HG02870 (cell line): ENCODE data around the gene RBM19.

Experiments used
- ATAC-seq: cut with Tn5 transposase; IDR thresholded peaks from one replicate; pipeline ENCODE4 v1.9.1; 2021; ENCODE audit warnings: mild to moderate bottlenecking, moderate library complexity; ENCODE audit not compliant: unreplicated experiment

RBM19 gene

DNA sequence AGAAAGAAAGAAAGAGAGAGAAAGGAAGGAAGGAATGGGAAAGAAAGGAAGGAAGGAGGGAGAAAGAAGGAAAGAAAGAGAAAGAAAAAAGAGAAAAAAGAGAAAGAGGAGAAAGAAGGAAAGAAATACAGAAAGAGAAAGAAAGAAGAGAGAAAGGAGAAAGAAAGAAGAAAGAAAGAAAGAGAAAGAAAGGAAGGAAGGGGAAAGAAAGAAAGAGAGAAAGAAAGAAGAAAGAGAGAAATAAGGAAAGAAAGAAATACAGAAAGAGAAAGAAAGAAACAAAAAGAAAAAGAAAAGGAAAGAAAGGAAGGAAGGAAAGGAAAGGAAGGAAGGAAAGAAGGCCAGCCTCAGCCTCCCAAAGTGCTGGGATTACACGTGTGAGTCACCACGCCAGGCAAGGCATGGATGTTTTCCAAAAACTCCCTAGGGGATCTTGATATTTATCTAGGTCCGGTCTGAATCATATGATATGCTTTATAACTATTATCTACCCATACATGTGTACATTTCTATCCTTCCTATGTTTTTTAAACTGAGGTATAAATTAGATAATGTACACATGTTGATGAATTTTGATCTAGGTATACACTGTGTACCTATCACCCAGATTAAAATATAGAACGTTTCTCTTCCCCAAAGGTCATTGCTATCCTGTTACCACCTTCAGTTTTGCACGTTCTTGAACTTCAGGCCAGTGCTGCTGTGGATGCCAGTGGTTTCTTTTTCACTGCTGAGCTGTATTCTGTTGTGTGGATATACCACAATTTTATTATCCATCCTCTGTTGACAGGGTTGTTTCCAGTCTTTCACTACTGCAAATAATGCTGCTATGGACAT lies 177.9 kb downstream of the RBM19 start:
- no peak for ATAC-seq

DNA sequence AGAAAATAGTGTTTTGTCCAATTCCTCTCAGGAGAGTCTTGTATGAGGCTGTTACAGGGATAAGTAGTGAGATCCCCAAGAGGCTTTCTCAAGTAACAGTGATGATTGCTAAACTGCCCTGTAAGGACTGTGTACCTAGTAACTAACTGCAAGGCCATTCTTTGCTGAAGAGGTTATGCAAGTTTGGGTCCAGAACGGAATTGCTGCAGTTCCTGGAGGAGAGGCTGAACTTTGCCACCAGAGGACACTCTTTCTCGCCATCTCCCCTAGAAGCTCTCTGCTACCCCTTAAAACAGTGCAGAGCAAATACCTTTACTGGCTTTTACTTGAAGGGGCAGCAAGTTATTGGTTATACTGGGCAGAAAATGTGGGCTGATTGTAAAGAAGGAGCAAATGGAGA lies 180.0 kb downstream of the RBM19 start:
- ATAC-seq = no peak

DNA sequence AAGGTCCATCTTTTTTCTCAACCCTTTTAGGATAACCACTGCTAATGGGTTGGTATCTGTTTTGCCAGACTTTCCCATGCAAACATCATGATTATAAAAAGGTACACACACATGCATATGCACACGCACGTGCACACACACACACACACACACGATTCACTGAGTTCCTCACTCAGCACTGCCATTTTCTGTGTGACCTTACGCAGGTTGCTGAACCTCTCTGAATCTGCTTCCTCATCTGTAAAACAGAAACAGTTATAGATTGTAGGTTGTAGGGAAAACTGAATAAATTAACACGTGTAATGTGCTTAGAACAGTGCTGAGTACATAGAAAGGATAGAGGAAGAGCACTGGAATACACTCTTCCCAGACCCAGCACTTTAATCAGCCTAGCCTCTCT lies 182.3 kb downstream of the RBM19 start:
- no peak for ATAC-seq

DNA sequence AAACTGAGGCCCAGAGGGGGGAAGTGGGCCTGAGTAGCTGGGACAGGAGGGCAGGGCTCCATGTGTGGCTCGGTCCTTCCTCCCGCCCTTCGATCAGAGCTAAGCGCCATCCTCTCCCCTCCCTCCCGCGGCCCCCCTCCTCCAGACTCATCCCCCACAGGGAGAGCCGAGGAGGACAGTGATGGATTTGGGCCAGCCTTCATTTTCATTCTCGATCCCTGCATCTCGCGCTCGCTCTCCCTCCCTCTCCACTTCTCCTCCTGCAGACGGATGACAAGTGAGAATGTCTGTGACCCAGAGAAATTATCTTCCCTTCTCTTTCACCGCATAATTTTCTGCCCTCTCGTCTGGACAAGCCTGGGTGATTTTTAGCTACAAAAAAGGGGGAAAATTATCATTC lies 183.3 kb downstream of the RBM19 start:
- ATAC-seq = no peak

DNA sequence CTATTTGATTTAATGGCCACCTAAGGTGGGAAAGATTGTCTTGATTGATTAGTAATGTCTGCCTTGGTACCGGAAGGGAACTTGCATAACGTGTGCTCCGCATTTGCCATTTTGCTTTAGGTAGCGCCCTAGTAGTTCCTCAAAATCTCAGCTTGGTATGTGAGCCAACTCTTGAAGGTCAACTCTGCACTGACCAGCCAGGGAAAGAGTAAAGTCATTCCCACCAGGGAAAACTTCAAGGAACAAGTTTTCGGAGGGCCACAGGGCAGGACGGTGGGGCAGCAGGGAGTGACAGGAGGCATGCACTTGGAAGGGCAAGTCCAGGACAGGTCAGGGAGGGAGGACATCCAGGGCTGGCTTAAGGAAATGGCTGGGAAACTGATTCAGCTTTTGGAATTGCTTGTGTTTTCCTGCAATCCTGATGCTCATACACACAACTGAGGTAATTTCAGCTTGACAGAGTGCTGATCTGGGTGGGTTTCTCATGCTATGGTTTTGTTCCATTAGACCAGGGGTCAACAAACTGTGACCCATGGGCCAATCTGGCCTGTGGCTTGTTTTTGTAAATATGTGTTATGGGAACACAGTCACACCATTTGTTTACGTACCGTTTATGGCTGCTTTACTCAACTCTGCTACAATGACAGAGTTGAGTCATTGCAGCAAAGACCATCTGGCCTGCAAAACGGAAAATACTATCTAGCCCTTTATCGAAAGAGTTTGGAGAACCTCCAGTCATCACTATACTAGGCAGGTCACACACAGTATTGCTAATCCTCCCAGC lies 184.5 kb downstream of the RBM19 start:
- ATAC-seq = no peak

DNA sequence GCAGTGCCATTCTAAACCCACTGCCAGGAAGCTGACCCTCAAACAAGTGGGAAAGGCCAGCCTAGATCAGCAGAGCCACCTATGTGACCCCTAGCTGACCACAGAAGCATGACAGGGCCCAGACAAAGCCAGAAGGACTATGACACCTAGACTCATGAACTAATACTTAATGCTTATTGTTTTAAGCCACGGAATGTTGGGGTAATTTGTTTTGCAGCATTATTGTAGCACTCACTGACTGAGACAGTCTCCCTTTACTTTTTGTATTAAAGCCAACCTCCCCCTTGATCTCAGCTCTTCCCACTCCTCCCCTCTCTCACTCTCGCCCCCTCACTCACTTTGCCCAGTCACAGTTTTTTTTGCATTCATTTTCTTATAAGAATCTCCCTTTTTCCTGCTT lies 186.4 kb downstream of the RBM19 start:
- ATAC-seq = no peak

DNA sequence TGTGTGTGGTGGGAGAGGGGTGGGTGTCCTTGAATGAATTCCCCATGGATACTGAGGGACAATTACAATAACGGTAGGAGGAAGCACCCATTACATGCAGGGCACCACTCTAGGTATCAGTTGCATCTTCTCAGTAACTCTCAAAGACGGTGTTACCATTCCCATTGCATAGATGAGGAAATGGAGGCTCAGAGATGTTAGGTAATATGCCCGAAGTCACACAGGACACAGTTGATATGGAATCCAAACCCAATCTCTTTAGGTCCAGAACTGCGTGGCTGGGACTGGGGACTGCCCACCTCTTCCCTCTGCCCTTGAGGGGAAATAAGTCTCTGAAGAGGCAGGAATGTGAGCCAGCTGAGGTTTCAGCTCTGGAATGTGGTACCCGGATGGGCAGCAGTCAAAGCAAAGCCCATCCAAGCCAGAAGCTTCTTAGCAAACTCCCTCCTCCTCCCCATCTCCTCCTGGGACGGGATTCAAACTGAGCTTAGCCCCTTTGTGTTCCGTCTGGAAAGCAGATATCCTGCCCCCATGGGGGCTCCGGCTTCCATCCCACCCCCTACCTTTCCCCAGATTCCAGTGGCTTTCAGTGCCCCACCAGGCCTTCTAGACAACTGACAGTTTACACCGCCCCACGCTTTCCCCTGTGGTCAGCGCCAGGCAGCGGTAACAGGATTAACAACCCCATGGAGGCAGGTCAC lies 187.5 kb downstream of the RBM19 start:
- ATAC-seq = no peak

DNA sequence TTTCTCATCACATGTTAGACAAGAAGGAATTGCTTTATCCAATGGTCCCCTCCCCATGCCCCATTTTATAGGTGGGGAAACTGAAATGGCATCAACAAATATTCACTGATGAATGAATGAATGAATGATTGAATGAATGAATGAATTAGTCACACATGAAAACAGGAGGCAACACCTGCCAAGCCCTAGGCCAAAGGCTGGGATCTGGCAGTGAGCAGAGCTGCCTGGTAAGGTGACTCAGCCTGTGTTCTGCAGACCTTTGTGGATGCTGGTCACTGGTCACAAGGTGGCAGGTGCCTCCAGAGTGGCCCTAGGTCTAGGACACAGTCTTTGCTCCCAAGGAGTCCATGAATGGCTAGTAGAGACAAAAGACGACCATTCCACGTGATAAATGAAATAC lies 188.4 kb downstream of the RBM19 start:
- no peak for ATAC-seq

DNA sequence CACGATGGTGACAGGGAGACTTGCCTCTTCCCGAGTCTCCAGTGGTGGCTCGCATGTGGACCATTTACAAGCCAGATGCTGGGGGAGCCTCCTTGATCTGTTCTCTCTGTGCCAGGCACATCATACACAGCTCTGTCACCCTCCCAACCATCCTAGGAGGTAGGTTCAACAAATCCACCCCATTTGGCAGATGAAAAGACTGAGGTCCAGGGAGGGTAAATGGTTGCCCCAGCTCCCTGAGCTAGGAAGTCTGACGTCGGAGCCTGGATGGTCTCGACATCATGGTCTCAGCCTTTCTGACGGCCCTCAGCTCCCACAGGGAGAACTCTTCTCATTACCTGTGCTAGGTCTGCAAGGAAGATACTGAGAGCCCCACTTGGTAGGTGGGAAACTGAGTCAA lies 189.6 kb downstream of the RBM19 start:
- no peak for ATAC-seq

DNA sequence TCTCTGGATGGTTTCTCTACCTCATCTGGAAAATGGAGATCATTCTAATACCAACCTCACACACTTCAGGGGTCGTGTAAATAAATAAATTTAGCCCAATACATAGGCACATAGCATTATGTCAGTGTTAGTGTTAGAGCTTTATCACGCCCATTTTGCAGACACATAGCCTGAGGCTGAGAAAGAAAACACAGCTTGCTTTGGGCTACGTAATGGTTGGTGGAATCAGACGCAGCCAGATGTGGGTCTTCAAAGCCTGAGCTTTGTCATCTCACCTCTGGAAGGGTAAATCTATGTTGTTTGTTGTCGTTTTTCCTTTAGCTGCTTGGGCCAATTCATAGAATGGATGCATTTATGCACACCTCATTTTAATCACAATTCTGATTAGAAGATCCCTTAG lies 191.6 kb downstream of the RBM19 start:
- ATAC-seq = no peak

DNA sequence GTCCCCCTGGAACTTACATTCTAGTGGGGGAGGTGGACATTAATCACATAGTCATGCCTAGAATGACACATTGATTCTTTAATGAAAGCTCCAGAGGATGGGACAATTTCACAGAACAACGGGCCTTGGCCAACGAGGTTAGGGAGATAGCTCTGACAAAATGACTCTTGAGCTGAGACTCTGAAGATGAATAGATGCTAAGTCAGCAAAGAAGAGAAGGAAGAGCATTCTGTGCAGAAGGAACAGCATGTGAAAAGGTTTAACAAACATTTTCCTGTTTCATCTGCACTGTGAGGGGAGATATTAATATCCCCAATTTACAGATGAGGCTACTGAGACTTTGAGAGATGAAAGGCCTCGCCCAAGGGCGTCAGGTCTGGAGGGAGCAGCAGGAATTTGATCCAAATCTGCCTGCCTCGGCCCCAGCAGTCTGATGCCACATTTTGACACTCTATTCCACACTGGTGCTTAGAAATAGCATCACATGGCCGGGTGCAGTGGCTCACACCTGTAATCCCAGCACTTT lies 193.6 kb downstream of the RBM19 start:
- ATAC-seq = no peak

DNA sequence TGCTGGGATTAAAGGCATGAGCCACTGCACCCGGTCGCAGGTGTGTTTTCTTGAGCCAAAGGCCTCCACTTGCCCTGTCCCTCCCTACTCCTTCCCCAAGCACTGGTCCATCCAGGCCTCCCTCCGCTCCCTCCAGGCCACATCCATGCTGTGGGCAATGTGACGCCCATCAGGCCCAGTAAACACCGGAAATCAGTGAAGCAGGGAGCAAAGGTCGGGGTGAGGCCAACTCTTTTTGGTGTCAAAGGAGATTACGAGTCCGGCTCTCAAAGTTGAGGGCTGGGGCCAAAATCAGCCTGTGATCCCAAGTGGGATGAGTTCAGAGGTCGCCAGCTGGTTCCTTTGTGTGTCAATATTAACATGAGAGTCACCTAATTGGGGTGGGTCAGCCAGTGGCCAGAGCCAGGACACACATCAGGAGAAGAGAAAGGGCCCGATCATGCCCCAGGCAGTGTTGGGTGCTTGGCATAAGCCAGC lies 195.7 kb downstream of the RBM19 start:
- ATAC-seq = no peak

DNA sequence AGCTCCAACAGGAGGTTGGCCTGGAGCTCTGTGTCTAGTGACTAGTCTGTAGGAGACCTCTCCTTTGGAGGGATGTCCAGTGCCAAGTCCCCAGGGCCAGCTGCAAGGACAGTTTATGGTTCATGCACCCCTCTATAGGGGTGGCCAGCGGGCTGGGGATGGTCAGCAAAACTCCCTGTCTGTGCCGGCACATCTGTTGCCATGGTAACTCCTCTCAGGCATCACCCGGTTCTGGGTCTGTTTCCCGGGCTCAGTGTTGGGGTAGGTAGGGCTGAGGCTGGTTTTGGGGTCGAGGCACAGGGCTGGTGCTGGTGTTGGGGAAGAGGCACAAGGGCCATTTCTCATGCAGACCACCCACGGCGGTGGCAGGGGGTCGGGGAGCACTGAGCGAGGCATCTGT lies 196.8 kb downstream of the RBM19 start:
- no peak for ATAC-seq

DNA sequence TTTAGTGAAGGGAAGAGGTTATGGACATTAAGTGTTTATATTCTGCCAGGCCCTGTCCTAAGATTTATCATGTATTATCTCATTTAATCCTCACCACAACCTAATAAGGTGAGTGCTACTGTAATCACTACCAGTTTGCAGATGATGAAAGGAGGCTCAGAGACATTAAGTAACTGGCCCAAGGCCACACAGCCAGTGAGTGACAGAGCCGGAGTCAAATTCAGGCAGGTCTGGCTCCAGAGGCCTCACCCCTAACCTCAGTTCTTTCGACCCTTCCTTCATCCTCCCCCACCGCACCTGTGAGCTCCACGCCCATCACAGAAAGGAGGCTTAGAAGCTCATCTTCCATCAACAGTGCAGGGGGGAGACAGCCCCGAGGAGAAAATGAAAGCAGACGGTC lies 197.3 kb downstream of the RBM19 start:
- ATAC-seq = no peak

DNA sequence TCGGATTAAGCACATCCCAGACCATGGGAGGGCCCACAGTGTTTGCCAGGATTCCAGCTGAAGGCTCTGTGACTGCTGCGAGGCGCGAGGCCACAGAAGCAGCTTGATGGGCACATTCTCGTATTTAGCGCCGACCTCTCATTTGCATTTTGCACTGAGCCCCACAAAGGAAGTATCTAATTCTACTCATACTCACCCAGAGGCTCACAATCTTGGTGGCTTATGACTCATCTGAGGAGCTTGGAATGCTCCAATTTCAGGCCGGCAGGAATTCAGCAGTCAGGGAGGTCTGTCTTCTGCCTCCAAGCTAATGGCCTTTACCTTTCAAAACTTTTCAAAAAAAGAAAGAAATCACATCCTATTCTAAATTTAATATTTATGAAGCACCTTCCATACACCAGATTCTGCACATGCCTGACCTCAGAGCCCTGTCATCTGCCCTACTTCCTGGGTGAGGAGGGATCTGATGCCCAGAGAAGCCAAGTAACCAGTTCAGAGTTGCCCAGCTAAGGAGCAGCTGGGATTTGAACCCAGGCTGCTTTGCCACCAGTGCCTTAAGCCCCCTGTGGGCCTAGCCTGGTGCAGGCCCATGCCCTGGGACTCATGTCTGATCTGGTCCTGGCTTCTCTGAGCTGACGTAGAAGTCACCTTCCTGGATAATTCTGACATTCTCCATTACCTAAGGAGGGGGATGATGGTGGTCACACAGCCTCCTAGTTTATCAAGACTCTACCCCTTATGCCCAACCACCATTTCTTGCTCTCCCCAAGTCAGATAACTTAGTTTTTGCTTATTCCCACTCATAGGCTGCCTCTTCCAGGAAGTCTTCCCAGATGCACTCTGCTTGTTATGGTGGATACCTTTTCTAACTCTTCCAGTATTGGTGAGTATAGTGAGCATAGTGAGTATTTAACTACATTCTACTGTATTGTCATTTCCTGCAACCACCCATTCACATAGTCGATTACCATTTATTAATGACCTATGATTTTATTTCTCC lies 198.9 kb downstream of the RBM19 start:
- no peak for ATAC-seq
